Measurements from ENCODE around the gene TBC1D9B. TPM values are rescaled to one million over a fixed set of nuclear protein-coding genes. Genes with fewer than 3 reads are reported as not detected.

The TBC1D9B gene
- polyA plus RNA-seq, 1 experiment, result 41.1 TPM

DNA sequence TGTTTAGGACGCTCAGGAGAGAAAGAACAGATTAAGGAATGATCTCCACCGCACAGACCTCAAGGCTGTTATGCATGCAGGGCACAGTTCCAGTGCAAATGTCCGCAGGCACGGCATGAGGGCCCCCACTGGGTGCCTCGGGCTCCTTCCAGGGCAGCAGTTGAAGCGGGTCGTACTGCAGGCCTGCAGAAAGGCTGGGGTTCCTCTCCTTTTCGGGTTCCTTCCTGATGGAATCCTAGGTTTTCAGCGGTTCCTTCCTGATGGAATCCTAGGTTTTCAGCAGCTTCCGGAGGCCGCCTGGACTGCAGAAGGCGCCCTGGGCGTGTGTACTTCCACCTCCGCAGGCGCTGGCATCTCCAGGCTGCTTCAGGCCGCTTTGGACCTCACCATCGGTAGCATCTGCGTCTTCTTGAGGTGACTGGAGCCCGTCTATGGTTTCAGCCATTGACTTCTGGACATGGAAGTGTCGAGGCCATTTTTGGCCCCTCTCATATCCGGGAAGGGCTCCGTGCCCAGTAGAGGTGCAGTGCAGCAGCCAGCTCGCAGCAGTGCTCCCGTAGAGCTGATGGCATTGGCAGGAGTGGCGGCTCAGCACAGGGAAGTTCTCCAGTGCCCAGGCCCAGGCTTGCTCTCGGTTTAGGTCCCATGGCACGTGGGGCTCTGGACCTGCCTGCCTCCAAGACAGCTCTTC lies 95.4 kb downstream of the TBC1D9B start:
- DNase-seq (ENCODE audit: low read depth, low spot score), result no peak
- TF ChIP-seq, protein P1, sequence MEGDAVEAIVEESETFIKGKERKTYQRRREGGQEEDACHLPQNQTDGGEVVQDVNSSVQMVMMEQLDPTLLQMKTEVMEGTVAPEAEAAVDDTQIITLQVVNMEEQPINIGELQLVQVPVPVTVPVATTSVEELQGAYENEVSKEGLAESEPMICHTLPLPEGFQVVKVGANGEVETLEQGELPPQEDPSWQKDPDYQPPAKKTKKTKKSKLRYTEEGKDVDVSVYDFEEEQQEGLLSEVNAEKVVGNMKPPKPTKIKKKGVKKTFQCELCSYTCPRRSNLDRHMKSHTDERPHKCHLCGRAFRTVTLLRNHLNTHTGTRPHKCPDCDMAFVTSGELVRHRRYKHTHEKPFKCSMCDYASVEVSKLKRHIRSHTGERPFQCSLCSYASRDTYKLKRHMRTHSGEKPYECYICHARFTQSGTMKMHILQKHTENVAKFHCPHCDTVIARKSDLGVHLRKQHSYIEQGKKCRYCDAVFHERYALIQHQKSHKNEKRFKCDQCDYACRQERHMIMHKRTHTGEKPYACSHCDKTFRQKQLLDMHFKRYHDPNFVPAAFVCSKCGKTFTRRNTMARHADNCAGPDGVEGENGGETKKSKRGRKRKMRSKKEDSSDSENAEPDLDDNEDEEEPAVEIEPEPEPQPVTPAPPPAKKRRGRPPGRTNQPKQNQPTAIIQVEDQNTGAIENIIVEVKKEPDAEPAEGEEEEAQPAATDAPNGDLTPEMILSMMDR (IDR thresholded peaks at IDR 0.05; ENCODE audit: low read depth, low read length), result no peak
- H3K9me3 ChIP-seq (ENCODE audit: control insufficient read depth, insufficient read depth, low read length), result peaks cover 6% of the 10 kb centered on the region; the same call in 1 of the 2 replicates
- no peak overlapping the region for H3K4me3 ChIP-seq (ENCODE audit: low read depth, low read length)
- ChIA-PET POLR2A (no interaction called here), CTCF (no interaction called here)
- no peak overlapping the region for H3K27ac ChIP-seq (ENCODE audit: low read depth, low read length)
- H3K27me3 ChIP-seq (ENCODE audit: control insufficient read depth, insufficient read depth, low read length), result no peaks in the 10 kb centered on the region

Small RNAs within 50 kb of the gene (small RNA-seq; reads per million reads assigned to genes)
- gene RF00019 (ENCODE audit: insufficient read length, low read depth), result not detected

Other genes starting within 250 kb of the TBC1D9B start
- not detected in 2 replicates for gene CBY3, start 226.9 kb downstream of the TBC1D9B start, polyA plus RNA-seq (2011; rRNA removed)
- 817 and 925 TPM in 2 replicates for gene CANX, start 208.9 kb downstream of the TBC1D9B start, polyA plus RNA-seq (2011; rRNA removed)
- 4.9 and 8.8 TPM in 2 replicates for gene MAML1, start 175.1 kb downstream of the TBC1D9B start, polyA plus RNA-seq (2011; rRNA removed)
- gene LTC4S, start 113.9 kb downstream of the TBC1D9B start, polyA plus RNA-seq (2011; rRNA removed), result 0.40 and 0.56 TPM in 2 replicates
- 102 and 149 TPM in 2 replicates for gene MGAT4B, start 101.0 kb downstream of the TBC1D9B start, polyA plus RNA-seq (2011; rRNA removed)
- gene SQSTM1, start 87.0 kb downstream of the TBC1D9B start, polyA plus RNA-seq (2011; rRNA removed), result 366 and 589 TPM in 2 replicates
- gene MRNIP, start 49.1 kb downstream of the TBC1D9B start, polyA plus RNA-seq (2011; rRNA removed), result 14.0 and 16.0 TPM in 2 replicates
- gene RNF130, start 163.9 kb upstream of the TBC1D9B start, polyA plus RNA-seq (2011; rRNA removed), result 37.0 and 38.9 TPM in 2 replicates

Measured in AG04450 (cell line).